ENCODE data around the gene TKFC. TPM values are rescaled to one million over a fixed set of nuclear protein-coding genes. Genes with fewer than 3 reads are reported as not detected.
A peak's percentile ranks its signal among the peaks of the same experiment; 100 is the strongest.

TKFC gene
- total and polyA plus RNA-seq, 9 of the 15 experiments (the other 6 are each of a cell fraction or from before 2014, with no cell fraction given) = 2.0 to 61.7 (median 28.5) TPM

GRCh38 chr11:61361741-61362541 lies 28.9 kb downstream of the TKFC start, which contains the start of the genes CYB561A3 and TMEM138 (continued):
- TF ChIP-seq HDAC3 (IDR thresholded peaks at IDR 0.05; ENCODE audit: borderline replicate concordance, partially characterized antibody) = no peak
- TF ChIP-seq BDP1 (IDR thresholded peaks at IDR 0.05; ENCODE audit: insufficient read depth, insufficient read length) = no peak
- no peak for TF ChIP-seq ATF2 (CRISPR knock-in tag; IDR thresholded peaks at IDR 0.05)
- TF ChIP-seq USF1 (CRISPR knock-in tag; IDR thresholded peaks at IDR 0.05) = no peak
- TF ChIP-seq CREB3 (tag; conservative IDR thresholded peaks at IDR 0.05; ENCODE audit: low read depth) = no peak
- 0 out of 2 replicates have a peak, but pooled peaks have one; percentile 30 for TF ChIP-seq HDAC8 (tag; IDR thresholded peaks at IDR 0.05)
- TF ChIP-seq FOXP1 (CRISPR knock-in tag; IDR thresholded peaks at IDR 0.05) = 0 out of 2 replicates have a peak, but pooled peaks have one; percentile 33
- no peak for TF ChIP-seq SLC30A9 (CRISPR knock-in tag; IDR thresholded peaks at IDR 0.05)
- peak; percentile 98 for TF ChIP-seq GABPA (tag; conservative IDR thresholded peaks at IDR 0.05; ENCODE audit: low read depth)
- TF ChIP-seq MNT (conservative IDR thresholded peaks at IDR 0.05) = peak in 1 of 2 experiments; percentile 87
- peak; percentile 45 for TF ChIP-seq FOXM1 (IDR thresholded peaks at IDR 0.05; ENCODE audit: low read depth)
- TF ChIP-seq FOXM1 (CRISPR knock-in tag; IDR thresholded peaks at IDR 0.05; ENCODE audit: low read depth) = peak; percentile 65; the same call in 1 of the 2 replicates
- no peak for TF ChIP-seq SETDB1 (IDR thresholded peaks at IDR 0.05; ENCODE audit: low read length)
- TF ChIP-seq HOMEZ (CRISPR knock-in tag; IDR thresholded peaks at IDR 0.05) = no peak
- no peak for TF ChIP-seq ZNF134 (CRISPR knock-in tag; conservative IDR thresholded peaks at IDR 0.05)
- no peak for TF ChIP-seq ZNF77 (CRISPR knock-in tag; IDR thresholded peaks at IDR 0.05)
- TF ChIP-seq MCM3 (IDR thresholded peaks at IDR 0.05) = no peak
- TF ChIP-seq CREB5 (CRISPR knock-in tag; IDR thresholded peaks at IDR 0.05) = no peak
- TF ChIP-seq FOSL1 (tag; conservative IDR thresholded peaks at IDR 0.05) = no peak; the same call in 1 of the 2 replicates
- peak; percentile 90 for TF ChIP-seq EGR1 (conservative IDR thresholded peaks at IDR 0.05)
- TF ChIP-seq TRIM28 (IDR thresholded peaks at IDR 0.05) = no peak; the same call in 1 of the 2 replicates

Measured in K562 (cell line).